ENCODE measurements around the gene ARHGEF28. TPM values are rescaled to one million over a fixed set of nuclear protein-coding genes. Genes with fewer than 3 reads are reported as not detected.

Gene ARHGEF28
- total RNA-seq, 1 experiment from 2014 or later = 0.57 TPM

DNA sequence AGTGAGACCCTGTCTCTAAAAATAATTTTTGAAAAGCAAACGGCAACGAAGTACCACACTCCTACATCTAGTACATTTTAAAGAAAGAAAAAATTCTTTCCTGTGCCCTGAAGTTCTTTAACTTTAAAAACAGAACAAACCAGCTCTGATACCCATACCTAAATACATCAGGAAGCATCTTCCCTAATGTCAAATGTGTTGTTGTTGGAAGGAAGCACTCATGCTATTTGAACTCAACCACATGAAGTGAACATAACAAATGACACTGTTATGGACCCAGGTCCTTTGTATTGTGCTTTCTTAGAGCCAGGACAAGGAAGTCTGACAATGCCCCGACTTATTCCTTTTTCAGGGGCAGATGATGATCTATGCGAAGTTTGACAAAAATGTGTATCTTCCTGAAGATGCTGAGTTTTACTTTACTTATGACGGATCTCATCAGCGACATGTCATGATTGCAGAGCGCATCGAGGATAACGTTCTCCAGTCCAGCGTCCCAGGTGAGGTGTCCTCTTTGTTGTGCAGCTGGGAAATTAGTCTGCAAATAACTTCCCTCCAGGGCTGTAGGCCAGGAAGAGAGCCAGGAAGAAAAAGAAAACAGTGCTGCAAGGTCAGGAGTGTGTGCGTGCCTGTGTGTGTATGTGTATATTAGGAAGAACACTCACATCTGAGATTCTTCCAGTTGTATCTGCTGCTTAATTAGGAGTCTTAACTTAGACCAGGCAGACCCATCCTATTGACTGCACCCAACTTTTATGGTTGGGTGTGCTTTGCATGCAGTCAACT is 123.7 kb downstream of the ARHGEF28 start:
- H4K5ac ChIP-seq (ENCODE audit: insufficient read length, low read depth, low read length) = no peak overlapping the region
- H3K9me3 Mint-ChIP-seq = no peaks in the 10 kb centered on the region
- H3K4me1 Mint-ChIP-seq = peaks cover 16% of the 10 kb centered on the region in 2 experiments
- H3K23me2 ChIP-seq (ENCODE audit: insufficient read length, low read depth, low read length, poor library complexity, severe bottlenecking) = no peaks in the 10 kb centered on the region
- H2BK20ac ChIP-seq (ENCODE audit: low read depth, low read length, poor library complexity, severe bottlenecking) = no peak overlapping the region
- no peak overlapping the region for H3K18ac ChIP-seq (ENCODE audit: insufficient read length, low read depth, low read length)
- no peak overlapping the region for H4K91ac ChIP-seq (ENCODE audit: insufficient read length, low read depth, low read length)
- no peak overlapping the region for H3K23ac ChIP-seq (ENCODE audit: insufficient read length, low read depth, low read length)
- no peak overlapping the region for H3K14ac ChIP-seq (ENCODE audit: insufficient read depth, low read length)
- no peak overlapping the region for H2AK5ac ChIP-seq (ENCODE audit: insufficient read length, low read length)
- no peaks in the 10 kb centered on the region for H3K79me2 ChIP-seq (ENCODE audit: insufficient read depth, low read length)
- H3K4me3 Mint-ChIP-seq = no peak overlapping the region
- no CpG with 5 or more reads among the region's 11 CpGs for WGBS (ENCODE audit: extremely low coverage, insufficient read length, low lambda C conversion rate)
- no peaks in the 10 kb centered on the region for H3K27me3 ChIP-seq (ENCODE audit: insufficient read depth, low read length)
- no peak overlapping the region for H2BK15ac ChIP-seq (ENCODE audit: low read depth, low read length)
- H2BK120ac ChIP-seq (ENCODE audit: low read depth, low read length, poor library complexity, severe bottlenecking) = no peak overlapping the region
- H2AFZ ChIP-seq (ENCODE audit: low read length) = no peak overlapping the region
- no peak overlapping the region for H2BK5ac ChIP-seq (ENCODE audit: insufficient read length, low read length)
- no peak overlapping the region for H3K27ac ChIP-seq (ENCODE audit: insufficient read length, low read depth, low read length)
- H3K9me3 ChIP-seq (ENCODE audit: control insufficient read depth, low read depth, low read length) = no peaks in the 10 kb centered on the region
- H3K27ac Mint-ChIP-seq = no peak overlapping the region
- H3T11ph ChIP-seq (ENCODE audit: low read length) = no peak overlapping the region
- H3K9ac ChIP-seq (ENCODE audit: extremely low read depth, insufficient read length, low read length) = no peak overlapping the region
- H3K4me1 ChIP-seq (ENCODE audit: insufficient read depth, low read length) = no peaks in the 10 kb centered on the region
- no peaks in the 10 kb centered on the region for H4K20me1 ChIP-seq (ENCODE audit: control insufficient read depth, insufficient read depth, insufficient read length)
- H3K27me3 Mint-ChIP-seq (ENCODE audit: low read depth) = no peaks in the 10 kb centered on the region; the same call in none of the 2 replicates
- H3K79me1 ChIP-seq (ENCODE audit: insufficient read depth, low read depth, low read length, poor library complexity, severe bottlenecking) = no peaks in the 10 kb centered on the region
- no peak overlapping the region for H4K8ac ChIP-seq (replicated peaks; ENCODE audit: insufficient read length, low read depth, low read length)
- TF ChIP-seq, protein P1, sequence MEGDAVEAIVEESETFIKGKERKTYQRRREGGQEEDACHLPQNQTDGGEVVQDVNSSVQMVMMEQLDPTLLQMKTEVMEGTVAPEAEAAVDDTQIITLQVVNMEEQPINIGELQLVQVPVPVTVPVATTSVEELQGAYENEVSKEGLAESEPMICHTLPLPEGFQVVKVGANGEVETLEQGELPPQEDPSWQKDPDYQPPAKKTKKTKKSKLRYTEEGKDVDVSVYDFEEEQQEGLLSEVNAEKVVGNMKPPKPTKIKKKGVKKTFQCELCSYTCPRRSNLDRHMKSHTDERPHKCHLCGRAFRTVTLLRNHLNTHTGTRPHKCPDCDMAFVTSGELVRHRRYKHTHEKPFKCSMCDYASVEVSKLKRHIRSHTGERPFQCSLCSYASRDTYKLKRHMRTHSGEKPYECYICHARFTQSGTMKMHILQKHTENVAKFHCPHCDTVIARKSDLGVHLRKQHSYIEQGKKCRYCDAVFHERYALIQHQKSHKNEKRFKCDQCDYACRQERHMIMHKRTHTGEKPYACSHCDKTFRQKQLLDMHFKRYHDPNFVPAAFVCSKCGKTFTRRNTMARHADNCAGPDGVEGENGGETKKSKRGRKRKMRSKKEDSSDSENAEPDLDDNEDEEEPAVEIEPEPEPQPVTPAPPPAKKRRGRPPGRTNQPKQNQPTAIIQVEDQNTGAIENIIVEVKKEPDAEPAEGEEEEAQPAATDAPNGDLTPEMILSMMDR (conservative IDR thresholded peaks at IDR 0.05) = no peak
- H3K4me2 ChIP-seq (ENCODE audit: insufficient read depth, insufficient read length, low read length) = no peak overlapping the region
- no peaks in the 10 kb centered on the region for H3K36me3 Mint-ChIP-seq (ENCODE audit: insufficient read depth in 1 of 3, low read depth in 3 of 3)
- H3K56ac ChIP-seq (ENCODE audit: insufficient read length, low read depth, low read length) = no peak overlapping the region
- DNase-seq = no peak
- H2BK12ac ChIP-seq (ENCODE audit: insufficient read length, low read depth, low read length) = no peak overlapping the region
- no peak overlapping the region for H3K4ac ChIP-seq (ENCODE audit: low read depth, low read length)
